ENCODE results near the gene AOX1. TPM values are rescaled to one million over a fixed set of nuclear protein-coding genes. Genes with fewer than 3 reads are reported as not detected.

Gene AOX1
- total RNA-seq, 2 donors from 2014 or later = 24.8 to 47.9 TPM

DNA sequence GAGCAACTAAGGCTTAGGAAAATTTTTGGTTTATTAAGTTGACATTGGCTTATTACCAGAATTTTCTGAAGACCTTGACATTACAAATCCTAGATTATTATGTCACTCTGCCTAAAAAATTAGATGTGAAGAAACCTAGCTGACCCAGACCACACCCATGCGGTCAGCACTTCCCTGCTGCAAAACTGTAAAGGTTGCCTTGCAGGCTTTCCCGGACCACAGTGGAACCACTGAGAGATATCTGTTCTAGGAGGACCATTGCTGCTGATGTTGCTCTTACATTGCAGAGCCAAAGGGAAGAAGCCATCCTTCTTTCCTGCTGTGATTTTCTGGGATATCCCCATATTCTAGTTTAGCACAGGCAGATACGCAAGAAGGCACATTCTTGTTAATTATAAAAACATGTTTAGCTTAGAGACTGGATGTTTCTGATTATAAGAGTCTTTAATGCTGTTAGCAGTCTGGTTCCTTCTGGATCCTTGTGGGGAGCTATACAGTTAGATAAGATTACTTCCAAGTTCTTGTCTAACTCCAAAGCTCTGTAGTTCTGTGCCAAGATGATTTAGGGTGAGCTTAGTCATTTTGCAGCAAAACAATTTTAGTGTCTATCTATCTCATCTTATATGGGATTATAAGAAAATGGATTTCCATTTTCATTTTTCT lies 70.2 kb downstream of the AOX1 start:
- DNase-seq (ENCODE audit: low spot score) = no peak
- H3K4me3 ChIP-seq = no peak overlapping the region
- H3K36me3 ChIP-seq = no peaks in the 10 kb centered on the region
- no peaks in the 10 kb centered on the region for H3K9me3 ChIP-seq
- intact Hi-C loops (cut with DNase I) = no loop called here
- no peak overlapping the region for H3K27ac ChIP-seq
- TF ChIP-seq POLR2AphosphoS5 (IDR thresholded peaks at IDR 0.05) = no peak
- TF ChIP-seq, protein P1, sequence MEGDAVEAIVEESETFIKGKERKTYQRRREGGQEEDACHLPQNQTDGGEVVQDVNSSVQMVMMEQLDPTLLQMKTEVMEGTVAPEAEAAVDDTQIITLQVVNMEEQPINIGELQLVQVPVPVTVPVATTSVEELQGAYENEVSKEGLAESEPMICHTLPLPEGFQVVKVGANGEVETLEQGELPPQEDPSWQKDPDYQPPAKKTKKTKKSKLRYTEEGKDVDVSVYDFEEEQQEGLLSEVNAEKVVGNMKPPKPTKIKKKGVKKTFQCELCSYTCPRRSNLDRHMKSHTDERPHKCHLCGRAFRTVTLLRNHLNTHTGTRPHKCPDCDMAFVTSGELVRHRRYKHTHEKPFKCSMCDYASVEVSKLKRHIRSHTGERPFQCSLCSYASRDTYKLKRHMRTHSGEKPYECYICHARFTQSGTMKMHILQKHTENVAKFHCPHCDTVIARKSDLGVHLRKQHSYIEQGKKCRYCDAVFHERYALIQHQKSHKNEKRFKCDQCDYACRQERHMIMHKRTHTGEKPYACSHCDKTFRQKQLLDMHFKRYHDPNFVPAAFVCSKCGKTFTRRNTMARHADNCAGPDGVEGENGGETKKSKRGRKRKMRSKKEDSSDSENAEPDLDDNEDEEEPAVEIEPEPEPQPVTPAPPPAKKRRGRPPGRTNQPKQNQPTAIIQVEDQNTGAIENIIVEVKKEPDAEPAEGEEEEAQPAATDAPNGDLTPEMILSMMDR (IDR thresholded peaks at IDR 0.05) = no peak
- no peak for TF ChIP-seq POLR2A (IDR thresholded peaks at IDR 0.05)
- no peaks in the 10 kb centered on the region for H3K27me3 ChIP-seq (replicated peaks; ENCODE audit: insufficient read depth)
- WGBS = 87% methylated on average over 3 of the region's 3 CpGs
- no peaks in the 10 kb centered on the region for H3K4me1 ChIP-seq (replicated peaks)

DNA sequence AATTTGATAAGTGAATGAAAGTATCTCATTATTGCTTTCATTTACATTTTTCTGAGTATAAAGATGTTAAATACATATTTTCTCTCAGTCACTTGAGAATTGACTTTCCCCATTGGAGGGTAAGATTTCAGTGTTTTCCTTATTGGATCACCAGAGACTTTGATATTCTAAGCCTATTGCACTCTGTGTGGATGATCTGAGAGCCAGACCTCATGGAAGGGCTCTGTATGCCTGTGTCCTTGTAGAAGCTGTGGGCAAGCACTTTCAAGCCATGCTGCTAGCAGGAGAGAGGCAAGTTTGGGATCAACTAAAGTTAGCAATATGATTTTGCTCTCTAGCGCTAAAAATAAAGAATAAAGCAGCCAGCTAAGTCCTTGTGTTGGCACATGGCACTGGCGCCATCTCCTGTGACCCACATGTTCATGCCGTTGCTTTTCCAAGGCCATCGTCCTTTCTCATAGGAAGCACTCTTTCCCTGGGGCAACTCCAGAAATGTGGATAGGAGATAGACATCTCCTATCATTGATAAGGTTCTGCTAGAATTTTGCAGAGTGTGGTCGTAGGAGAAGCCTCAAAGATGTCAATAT lies 72.6 kb downstream of the AOX1 start:
- Histone ChIP-seq H3K9me3 (no peaks in the 10 kb centered on the region), H3K27ac (no peak overlapping the region), H3K27me3 (replicated peaks; ENCODE audit: insufficient read depth) (no peaks in the 10 kb centered on the region), H3K36me3 (no peaks in the 10 kb centered on the region), H3K4me3 (no peak overlapping the region), H3K4me1 (replicated peaks) (no peaks in the 10 kb centered on the region)
- DNase-seq (ENCODE audit: low spot score) = no peak
- TF ChIP-seq POLR2AphosphoS5 (IDR thresholded peaks at IDR 0.05) (no peak), POLR2A (IDR thresholded peaks at IDR 0.05) (no peak)
- TF ChIP-seq, protein P1 (IDR thresholded peaks at IDR 0.05) = no peak
- intact Hi-C loops (cut with DNase I) = no loop called here
- 77% methylated on average over 5 of the region's 5 CpGs for WGBS

DNA sequence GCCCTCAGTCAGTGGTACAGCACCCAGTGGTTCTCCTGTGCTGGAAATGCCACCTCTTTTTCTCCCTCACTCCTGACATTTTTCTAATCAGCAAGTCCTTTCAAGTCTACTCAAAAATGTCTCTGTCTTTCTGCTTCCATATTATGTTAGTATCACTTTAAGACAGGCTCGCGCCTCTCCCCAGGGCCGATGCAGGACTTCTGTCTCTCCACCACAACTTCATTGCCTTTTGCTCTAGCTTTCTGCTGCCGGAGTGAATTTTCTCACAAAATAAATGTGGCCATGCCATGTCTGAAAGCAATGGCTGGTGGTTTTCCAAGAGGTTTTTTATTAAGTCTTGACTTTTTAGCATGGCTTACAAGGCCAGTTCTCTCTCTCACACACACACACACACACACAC lies 73.6 kb downstream of the AOX1 start:
- TF ChIP-seq POLR2A (IDR thresholded peaks at IDR 0.05) (no peak), POLR2AphosphoS5 (IDR thresholded peaks at IDR 0.05) (no peak)
- TF ChIP-seq, protein P1 (IDR thresholded peaks at IDR 0.05) = no peak
- intact Hi-C loops (cut with DNase I) = no loop called here
- Histone ChIP-seq H3K27me3 (replicated peaks; ENCODE audit: insufficient read depth) (no peaks in the 10 kb centered on the region), H3K27ac (no peak overlapping the region), H3K36me3 (no peaks in the 10 kb centered on the region), H3K4me3 (no peak overlapping the region), H3K4me1 (replicated peaks) (no peaks in the 10 kb centered on the region), H3K9me3 (no peaks in the 10 kb centered on the region)
- WGBS = 57% methylated on average over 4 of the region's 4 CpGs
- no peak for DNase-seq (ENCODE audit: low spot score)

DNA sequence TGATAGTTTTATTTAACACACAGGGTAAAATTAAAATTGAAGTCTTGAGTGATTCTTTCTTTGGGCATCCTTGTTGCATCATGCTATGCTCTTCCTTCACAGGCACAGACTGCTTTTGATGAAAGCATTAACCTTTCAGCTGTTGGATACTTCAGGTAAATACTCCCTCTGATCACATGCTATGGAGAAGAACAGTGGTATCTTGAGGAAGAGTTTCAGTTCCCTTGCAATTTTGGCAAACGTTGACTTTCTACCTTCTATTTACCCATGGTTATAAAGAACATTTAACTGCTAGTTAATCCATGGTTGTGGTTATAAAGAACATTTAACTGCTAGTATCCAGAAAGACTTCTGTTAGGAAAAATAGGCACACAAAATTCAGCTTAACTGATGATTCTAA lies 75.7 kb downstream of the AOX1 start:
- H3K36me3 ChIP-seq = no peaks in the 10 kb centered on the region
- H3K27ac ChIP-seq = peak overlapping the region; percentile 32 to 61
- no peak for DNase-seq (ENCODE audit: low spot score)
- intact Hi-C loops (cut with DNase I) = no loop called here
- H3K4me3 ChIP-seq = no peak overlapping the region
- TF ChIP-seq, protein P1 (IDR thresholded peaks at IDR 0.05) = no peak
- TF ChIP-seq POLR2A (IDR thresholded peaks at IDR 0.05) (no peak), POLR2AphosphoS5 (IDR thresholded peaks at IDR 0.05) (peak; percentile 69)
- 44% methylated on average over 1 of the region's 1 CpG for WGBS
- H3K27me3 ChIP-seq (replicated peaks; ENCODE audit: insufficient read depth) = no peaks in the 10 kb centered on the region
- H3K9me3 ChIP-seq = no peaks in the 10 kb centered on the region
- H3K4me1 ChIP-seq (replicated peaks) = peaks cover 9% of the 10 kb centered on the region

DNA sequence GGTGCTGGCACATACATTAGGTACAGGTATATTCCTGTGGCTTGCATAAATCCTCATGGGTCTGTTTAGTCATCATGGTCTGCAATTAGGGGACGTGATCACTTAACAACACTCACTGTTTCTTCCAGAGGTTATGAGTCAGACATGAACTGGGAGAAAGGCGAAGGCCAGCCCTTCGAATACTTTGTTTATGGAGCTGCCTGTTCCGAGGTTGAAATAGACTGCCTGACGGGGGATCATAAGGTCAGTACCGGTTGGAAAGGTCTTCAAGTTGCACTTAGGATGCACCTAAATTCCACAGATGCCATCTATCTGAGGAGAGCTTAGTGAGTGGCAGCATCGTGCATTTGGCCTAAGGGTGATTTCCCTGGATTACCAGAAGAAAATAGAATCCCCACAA lies 76.9 kb downstream of the AOX1 start:
- Histone ChIP-seq H3K27ac (no peak overlapping the region), H3K4me3 (no peak overlapping the region), H3K36me3 (no peaks in the 10 kb centered on the region), H3K27me3 (replicated peaks; ENCODE audit: insufficient read depth) (no peaks in the 10 kb centered on the region), H3K9me3 (no peaks in the 10 kb centered on the region), H3K4me1 (replicated peaks) (peaks cover 11% of the 10 kb centered on the region)
- no peak for DNase-seq (ENCODE audit: low spot score)
- TF ChIP-seq, protein P1 (IDR thresholded peaks at IDR 0.05) = no peak
- intact Hi-C loops (cut with DNase I) = no loop called here
- WGBS = 77% methylated on average over 7 of the region's 7 CpGs

All from prostate gland (tissue), 2 donors.